Right lobe of liver (tissue), 4 donors: ENCODE measurements around the gene RAB31.

Experiments used
- POLR2A ChIP-seq: fragments of 450-650 bp; IDR thresholded peaks from one replicate; pipeline ENCODE4 v1.6.1; 2017; ENCODE audit warnings: antibody characterized with exemption, mild to moderate bottlenecking
- TF ChIP-seq, protein P1 (sequence below), 4 donors: fragments of 200-600 bp in 3 of 4; fragments of 450-650 bp in 1 of 4; IDR thresholded peaks; one replicate each; pipeline versions ENCODE4 v1.5.1 to v1.8.0; 2016 to 2022; ENCODE audit warnings: antibody characterized with exemption in 4 of 4, mild to moderate bottlenecking in 2 of 4
- donor health status: DM: no; HTN: no; CAD: no.
- donor health status: DM: no; HTN: no; CAD: no.
- donor health status: DM: no; HTN: yes; CAD: no.

DNA sequence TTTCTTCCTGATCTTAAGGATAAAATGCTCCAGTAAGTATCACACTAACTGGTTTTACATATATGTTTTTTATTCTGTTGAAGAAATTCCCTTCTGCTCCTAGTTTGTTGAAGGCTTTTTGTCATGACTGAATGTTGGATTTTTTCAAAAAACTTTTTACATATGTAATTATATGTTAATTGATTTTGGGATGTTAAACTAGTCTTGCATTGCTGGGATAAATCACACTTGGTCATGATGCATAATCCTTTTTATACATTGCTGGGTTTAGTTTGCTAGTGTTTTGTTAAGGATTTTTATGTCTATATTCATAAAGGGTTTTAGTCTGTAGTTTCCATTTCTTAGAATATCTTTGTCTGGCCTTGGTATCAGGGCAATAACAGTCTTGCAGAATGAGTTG lies 112.0 kb downstream of the RAB31 start:
- TF ChIP-seq, protein P1, sequence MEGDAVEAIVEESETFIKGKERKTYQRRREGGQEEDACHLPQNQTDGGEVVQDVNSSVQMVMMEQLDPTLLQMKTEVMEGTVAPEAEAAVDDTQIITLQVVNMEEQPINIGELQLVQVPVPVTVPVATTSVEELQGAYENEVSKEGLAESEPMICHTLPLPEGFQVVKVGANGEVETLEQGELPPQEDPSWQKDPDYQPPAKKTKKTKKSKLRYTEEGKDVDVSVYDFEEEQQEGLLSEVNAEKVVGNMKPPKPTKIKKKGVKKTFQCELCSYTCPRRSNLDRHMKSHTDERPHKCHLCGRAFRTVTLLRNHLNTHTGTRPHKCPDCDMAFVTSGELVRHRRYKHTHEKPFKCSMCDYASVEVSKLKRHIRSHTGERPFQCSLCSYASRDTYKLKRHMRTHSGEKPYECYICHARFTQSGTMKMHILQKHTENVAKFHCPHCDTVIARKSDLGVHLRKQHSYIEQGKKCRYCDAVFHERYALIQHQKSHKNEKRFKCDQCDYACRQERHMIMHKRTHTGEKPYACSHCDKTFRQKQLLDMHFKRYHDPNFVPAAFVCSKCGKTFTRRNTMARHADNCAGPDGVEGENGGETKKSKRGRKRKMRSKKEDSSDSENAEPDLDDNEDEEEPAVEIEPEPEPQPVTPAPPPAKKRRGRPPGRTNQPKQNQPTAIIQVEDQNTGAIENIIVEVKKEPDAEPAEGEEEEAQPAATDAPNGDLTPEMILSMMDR (IDR thresholded peaks at IDR 0.05), result no peak
- TF ChIP-seq POLR2A, result no peak
